Omental fat pad (tissue), 4 donors: ENCODE results near the gene TBX21. TPM values are rescaled to one million over a fixed set of nuclear protein-coding genes. Genes with fewer than 3 reads are reported as not detected.

Source experiments
- ATAC-seq: fragments of 150-250 bp; one replicate; pipeline ENCODE4 v1.9.1; 2016; ENCODE audit warnings: mild to moderate bottlenecking, moderate library complexity; ENCODE audit not compliant: low FRiP score
- DNase-seq: peaks from one replicate; pipeline ENCODE4 v3.0.0-alpha.2; 2019; ENCODE audit warnings: low spot score
- CTCF ChIP-seq, 3 donors: fragments of 450-650 bp; IDR thresholded peaks; one replicate each; pipeline ENCODE4 v1.5.1; 2016 to 2017; ENCODE audit warnings: antibody characterized with exemption in 3 of 3, mild to moderate bottlenecking in 3 of 3, moderate library complexity in 2 of 3
- total RNA-seq, 4 donors: library from RNA; depleted of rRNA; stranded (reverse); fragments of >200 nt; gene quantifications; one replicate each; pipeline ENCODE4 v1.1.0, GENCODE V29; 2016

Gene TBX21
- total RNA-seq, 4 donors from 2014 or later: 0.46 to 4.6 (median 2.0) TPM

DNA sequence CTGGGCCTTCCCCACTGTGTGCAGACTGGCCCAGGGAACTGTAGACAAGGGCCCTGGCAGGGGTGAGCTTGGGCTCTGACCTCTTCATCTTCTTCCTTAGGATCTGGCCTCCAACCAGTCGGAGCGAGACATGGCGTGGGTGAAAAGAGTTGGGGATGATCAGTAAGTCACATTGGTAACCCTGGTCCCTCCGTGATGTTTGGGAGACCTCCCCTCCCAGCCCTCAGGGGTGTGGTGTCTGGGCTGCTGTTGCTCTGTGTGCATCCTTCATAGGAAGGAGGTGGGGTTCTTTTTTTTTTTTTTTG, 33.5 kb upstream of the TBX21 start:
- no peak for TF ChIP-seq CTCF (IDR thresholded peaks at IDR 0.05)
- ATAC-seq: no peak
- no peak for DNase-seq

GRCh38 chr17:47700471-47701449, 32.3 kb upstream of the TBX21 start:
- no peak for TF ChIP-seq CTCF (IDR thresholded peaks at IDR 0.05)
- ATAC-seq (no peak), DNase-seq (no peak)

DNA sequence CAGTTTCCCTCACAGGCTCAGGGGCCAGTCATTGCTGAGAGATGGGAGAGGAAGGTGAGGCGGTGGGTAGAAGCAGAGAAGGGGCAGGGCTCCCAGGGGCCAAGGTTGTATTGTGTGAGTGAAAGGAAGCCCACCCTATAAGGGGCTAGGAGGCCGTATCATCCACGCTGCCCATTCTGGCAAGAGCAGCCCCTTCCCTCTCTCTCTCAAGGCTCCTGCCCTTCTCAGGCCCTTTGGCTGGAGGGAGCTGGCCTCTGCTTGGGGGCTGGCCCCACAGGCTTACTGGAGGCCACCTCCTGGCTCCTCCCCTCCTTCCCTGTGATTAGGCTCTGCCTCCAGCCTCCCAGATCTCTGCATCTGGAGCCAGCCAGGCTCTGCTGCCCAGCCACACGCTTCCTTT, 31.4 kb upstream of the TBX21 start:
- DNase-seq: no peak
- ATAC-seq: no peak
- no peak for TF ChIP-seq CTCF (IDR thresholded peaks at IDR 0.05)

- no peak for ATAC-seq
- TF ChIP-seq CTCF (IDR thresholded peaks at IDR 0.05): no peak
- no peak for DNase-seq
Observed at GRCh38 chr17:47702391-47702995, 30.5 kb upstream of the TBX21 start.

GRCh38 chr17:47703191-47703591, 29.8 kb upstream of the TBX21 start:
- DNase-seq: no peak
- no peak for ATAC-seq
- TF ChIP-seq CTCF (IDR thresholded peaks at IDR 0.05): no peak

GRCh38 chr17:47703671-47704070, 29.4 kb upstream of the TBX21 start:
- DNase-seq (no peak), ATAC-seq (no peak)
- no peak for TF ChIP-seq CTCF (IDR thresholded peaks at IDR 0.05)

GRCh38 chr17:47704116-47704515, 28.9 kb upstream of the TBX21 start:
- ATAC-seq (no peak), DNase-seq (no peak)
- no peak for TF ChIP-seq CTCF (IDR thresholded peaks at IDR 0.05)
